Left colon (tissue), 2 donors: ENCODE measurements around the gene LRRC4C. TPM values are rescaled to one million over a fixed set of nuclear protein-coding genes. Genes with fewer than 3 reads are reported as not detected.
"Not testable (repeated sequence)": the region's sequence is repeated elsewhere in the genome, so short reads cannot be mapped to it uniquely, and the experiment has no call there.

Experiments used
- ATAC-seq: fragments of 200-7000 bp; cut with Tn5 transposase; one replicate; pipeline ENCODE4 v1.9.1; 2020; ENCODE audit warnings: mild to moderate bottlenecking, moderate library complexity
- DNase-seq, 2 donors: peaks; one replicate each; pipeline ENCODE4 v3.0.0-alpha.2; 2020
- intact Hi-C, 2 donors: fragments of 100-400 bp; cut with DNase I in 1 of 2; cut with micrococcal nuclease in 1 of 2; formaldehyde crosslinking; loops; one replicate each; pipeline versions ENCODE4 v1.11.2 to v1.14.0; 2022; cut with DNase I, micrococcal nuclease
- total RNA-seq, 2 donors: library from RNA; stranded (reverse); fragmentation: NEBNext Ultra II Directional; extraction: Animal tissue kit (Norgen Biotek cat#: 25700); gene quantifications; one replicate each; pipeline ENCODE4 v1.2.1, GENCODE V29; 2021
- donor health status: DM: no; HTN: no; CAD: no.
- donor health status: DM: yes; HTN: yes; CAD: no.

Gene LRRC4C
- total RNA-seq, 2 donors from 2014 or later = 0.31 to 0.42 TPM

DNA sequence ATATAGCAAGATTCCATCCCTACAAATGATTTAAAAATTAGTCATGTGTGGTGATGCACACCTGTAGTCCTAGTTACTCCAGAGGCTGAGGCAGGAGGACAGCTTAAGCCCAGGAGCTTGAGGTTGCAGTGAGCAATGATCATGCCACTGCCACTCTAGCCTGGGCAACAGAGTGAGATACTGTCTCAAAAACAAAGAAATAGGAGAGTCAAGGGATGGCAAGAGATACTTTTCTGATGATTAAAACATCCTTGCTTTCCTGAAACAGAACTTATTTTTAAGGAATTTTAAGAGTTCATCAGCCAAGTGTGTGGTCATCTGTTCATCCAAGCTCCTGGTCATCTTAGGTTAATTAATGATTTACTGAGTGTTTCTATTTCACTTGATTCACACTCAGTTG lies 1252.0 kb downstream of the LRRC4C start:
- no peak for DNase-seq
- intact Hi-C loops = no loop called here
- no peak for ATAC-seq

DNA sequence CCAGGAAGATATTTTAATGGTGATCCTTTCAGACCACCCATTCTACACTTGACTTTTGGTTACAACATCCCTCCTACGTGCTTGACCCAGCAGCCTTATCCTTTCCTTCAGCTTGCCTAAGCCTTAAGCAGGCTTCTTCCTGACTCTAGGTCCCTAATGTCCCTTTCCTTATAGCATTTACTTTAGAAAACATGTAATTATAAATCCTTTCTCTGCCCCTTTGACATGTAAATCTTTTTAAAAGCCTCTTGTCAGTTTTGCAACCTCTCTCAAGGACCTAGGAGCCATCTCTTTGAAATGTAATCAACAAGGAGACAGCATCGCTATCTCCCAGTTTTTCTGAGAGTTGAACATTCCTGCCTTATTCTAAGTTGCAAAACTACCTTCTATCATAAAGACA lies 1255.2 kb downstream of the LRRC4C start:
- intact Hi-C loops = no loop called here
- DNase-seq (no peak), ATAC-seq (no peak)

DNA sequence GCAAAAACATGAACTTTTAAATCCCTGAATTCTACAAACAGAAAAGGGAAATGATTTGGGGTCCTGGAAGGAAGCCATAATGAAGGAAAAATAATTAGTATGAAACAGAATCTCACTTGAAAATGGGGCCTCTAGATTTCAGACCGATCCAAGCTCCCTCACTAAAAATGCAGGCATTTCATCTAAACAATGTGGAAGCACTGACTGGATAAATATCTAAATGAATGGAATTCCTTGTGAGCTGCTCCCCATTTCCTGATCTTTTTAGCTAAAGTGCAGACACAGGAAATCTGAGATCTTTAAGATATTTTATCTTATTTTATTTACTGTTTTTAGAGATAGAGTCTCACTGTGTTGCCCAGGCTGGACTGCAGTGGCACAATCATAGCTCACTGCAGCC lies 1255.8 kb downstream of the LRRC4C start:
- no peak for ATAC-seq
- intact Hi-C loops = no loop called here

DNA sequence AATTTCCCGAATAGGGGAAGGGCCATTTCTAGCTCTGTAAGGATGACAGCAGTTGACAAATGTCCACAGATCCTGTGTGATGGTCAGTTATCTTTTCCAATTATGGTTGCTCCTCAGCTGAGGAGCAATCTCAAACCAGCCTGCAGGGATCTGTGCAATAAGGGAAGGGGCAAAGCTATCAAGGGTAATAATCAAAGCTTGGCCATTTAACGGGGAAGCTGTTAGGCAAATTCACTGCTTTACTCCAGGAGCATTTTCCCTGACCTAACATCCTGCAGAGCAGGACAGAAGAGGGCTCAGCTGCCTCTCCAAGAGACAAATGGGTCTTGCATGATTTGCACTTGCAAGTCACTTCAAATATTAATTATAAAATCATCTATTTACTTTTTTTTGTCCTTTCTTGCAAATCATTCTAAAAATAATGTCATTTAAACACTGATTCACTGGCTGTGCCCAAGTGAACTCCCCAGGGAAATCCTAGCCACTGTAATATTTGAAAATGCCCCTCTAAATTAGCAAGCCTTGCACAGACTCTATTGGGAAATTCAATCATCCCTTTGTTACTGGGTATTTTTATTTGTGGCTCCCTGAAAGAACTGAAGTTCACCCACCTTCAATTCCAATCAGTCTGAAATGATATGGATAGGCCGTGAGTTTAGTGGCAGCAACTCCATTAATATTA lies 1256.7 kb downstream of the LRRC4C start:
- intact Hi-C loops = no loop called here
- no peak for DNase-seq
- ATAC-seq = no peak

More for the DNA sequence above, 1255.8 kb downstream of the LRRC4C start:
- DNase-seq = no peak

DNA sequence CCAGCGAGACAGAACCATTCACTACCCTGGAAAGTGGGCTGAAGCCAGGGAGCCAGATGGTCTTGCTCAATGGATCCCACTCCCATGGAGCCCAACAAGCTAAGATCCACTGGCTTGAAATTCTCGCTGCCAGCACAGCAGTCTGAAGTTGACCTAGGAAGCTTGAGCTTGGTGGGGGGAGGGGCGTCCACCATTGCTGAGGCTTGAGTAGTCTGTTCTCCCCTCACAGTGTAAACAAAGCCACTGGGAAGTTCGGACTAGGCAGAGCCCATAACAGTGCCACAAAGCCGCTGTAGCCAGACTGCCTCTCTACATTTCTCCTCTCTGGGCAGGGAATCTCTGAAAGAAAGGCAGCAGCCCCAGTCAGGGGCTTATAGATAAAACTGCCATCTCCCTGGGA lies 1266.9 kb downstream of the LRRC4C start:
- DNase-seq, ATAC-seq, intact Hi-C loops: not testable (repeated sequence)

DNA sequence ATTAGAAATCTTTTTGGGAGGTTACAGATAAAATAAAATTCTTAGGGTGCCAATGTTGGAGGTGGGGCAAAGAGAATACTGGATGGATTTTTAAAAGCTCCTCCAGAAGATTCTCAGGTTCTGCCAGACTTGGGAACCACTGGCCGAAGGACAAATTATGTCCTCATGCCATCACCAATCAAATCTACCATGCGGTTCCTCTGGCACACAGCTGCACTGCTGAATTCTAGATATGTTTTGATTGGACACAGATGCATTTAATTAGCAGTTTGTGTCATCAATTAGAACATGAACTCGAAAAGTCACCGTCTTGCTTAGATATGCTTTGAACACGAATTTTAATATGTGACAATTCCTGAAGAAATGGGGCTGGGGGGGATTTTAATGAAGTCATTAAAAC lies 1269.2 kb downstream of the LRRC4C start:
- DNase-seq (no peak), ATAC-seq (no peak)
- intact Hi-C loops = no loop called here

DNA sequence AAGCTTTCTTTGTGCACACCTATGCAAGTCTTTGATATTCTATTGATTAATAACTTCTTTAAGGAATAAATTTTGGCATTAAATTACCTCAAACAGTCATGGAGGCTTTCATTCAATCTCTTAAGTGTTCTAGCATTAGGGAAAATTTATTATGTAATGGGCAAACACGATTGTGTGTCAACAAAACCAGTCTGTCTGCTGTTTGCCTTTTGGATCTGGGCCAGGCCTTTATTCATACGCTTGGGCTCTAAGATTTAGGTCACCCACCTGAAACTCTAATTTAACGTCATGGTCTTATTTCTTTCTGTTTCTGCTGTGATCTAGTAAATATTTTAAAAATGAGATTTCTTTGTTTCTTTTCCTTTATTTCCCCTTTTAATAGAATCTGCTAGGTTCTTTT lies 1270.6 kb downstream of the LRRC4C start:
- ATAC-seq (no peak), DNase-seq (no peak)
- intact Hi-C loops = no loop called here

DNA sequence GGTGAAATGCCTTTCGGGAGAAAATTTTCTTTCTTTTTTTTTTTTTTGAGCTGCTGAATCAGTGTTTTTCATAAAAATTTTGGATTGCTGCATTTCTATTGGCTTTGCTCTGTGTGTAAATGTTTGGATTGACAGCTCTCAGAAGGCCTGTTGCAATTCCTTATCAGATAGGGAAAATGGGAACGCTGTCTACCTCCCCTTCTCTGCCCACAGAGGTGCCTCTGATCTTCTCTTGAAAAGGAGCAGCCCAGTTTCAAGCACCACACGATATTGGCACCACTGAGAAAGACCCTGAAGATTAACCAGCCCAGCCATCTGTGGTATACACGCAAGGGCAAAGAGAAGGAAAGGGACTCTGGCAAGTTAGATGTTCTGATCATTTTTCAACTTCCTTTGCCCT lies 1272.2 kb downstream of the LRRC4C start:
- intact Hi-C loops = no loop called here
- ATAC-seq (no peak), DNase-seq (no peak)

DNA sequence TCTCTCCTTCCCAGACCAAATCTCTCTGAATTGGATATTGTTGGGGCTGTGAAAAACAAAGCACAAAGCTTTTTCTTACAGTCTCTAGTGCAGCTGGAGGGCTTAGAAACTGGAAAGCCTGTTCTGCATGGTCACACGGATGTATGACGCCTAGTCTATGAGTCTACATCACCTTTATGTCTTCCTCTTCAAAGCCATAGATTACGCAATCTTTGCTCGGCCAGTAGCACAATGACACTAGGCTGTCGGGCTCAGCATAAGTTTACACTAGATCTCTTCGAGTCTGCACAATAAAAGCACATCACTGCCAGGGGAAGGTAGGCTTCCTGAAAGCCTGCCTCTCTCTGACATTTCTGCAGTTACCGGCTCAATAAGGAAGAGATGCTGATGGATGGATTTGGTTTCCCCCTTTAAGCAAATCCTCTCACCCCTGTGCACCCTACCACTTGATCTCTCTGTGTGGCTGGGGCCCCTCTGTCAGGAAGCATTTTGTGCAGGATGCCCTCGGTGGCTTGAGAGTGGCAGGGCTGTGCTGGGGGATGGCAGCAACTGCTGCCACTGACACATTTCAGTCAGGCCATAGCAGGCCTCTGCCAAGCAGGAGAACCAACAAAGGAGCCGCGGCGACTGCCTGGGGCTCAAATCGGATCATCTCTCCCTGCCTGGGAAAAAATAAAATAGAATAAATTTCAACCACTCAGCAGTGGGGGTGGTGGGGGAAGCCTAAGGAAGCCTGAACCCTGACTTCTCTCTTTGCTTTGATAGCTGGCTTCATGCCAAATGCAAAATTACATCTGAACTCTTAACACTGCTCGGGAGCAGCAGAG lies 1272.8 kb downstream of the LRRC4C start:
- intact Hi-C loops = no loop called here
- ATAC-seq (no peak), DNase-seq (no peak)

DNA sequence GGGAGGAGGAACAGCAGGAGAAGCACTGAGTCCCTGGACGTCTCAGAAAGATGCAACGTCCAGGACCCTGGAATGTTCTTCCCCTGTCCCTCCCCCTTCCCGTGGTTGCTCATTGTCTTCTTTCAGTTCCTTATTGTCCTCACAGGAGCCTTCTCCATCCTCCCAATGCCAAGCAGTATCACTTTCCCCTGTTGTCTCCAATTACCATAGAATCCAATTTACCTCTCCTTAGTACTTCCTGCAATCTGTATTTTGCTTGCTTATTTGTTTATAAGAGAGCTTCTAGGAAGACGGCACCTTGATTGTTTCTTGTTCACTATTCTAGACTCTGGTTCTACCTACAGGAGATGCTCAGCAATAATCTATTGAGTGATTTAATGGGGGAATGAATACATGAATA lies 1273.7 kb downstream of the LRRC4C start:
- no peak for DNase-seq
- intact Hi-C loops = no loop called here
- ATAC-seq = no peak

DNA sequence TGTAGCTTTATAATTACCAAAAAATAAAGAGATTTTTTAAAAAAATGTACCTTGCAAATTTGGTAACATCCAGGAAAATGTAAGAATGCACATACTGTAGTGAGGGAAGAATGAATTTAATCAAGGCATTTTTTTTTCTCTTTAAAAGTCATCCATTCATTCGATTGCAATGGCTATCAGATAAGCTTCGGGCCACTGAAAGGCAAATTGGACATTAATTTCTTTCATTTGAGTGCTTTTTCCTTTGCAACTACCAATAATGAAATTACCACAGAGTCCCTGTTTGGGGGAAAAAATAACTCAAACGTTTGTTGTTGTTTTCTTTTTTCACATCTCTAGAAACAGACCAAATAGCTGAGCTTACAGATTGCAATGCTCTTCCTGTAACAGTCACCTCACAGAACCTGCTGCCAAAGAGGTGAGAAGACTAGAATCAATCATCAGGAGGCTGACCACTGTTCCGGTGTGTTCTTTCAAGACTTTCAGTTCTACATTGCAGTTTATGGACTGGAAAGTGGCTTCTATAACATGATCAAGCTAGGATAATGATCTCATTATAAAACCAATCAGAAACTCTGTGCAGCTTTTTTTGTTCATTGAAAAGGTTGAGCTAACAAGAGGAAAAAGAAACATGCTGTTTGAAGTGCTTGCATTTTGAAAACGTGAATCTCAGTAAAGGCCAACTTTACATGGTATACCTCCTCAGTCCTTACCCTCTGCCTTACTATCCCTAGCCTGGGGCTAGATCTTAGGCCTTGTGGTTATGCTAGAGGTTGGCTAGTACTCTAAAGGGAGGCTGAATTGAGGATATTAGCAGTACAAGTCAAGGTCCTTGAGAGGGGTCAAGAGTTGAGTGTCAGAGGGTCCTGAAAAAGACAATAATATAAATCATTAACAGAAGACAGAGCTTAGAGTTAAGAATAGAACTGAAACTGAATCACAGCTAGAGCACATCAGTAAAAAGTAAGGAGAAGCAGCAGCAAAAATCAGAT lies 1276.1 kb downstream of the LRRC4C start:
- intact Hi-C loops = no loop called here
- DNase-seq = no peak
- no peak for ATAC-seq

DNA sequence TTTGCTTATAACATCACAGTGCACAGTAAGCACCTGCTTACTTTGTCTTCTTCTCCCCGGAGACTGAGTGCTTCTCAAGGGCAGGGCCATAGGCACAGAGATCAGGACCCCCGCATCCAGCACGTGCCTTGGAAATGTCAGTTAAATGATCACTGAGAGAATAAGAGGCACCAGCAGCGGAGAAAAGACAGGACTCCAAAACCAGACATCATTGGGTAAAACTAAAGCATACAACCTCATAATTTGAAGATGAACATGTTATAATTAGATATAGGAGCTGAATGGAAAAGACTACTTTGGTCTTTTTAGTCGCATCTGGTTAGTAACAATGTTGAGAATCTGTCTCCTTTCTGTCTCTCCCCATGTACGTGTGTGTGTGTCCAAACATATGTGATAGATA lies 1279.9 kb downstream of the LRRC4C start:
- DNase-seq (no peak), ATAC-seq (no peak)
- intact Hi-C loops = no loop called here

DNA sequence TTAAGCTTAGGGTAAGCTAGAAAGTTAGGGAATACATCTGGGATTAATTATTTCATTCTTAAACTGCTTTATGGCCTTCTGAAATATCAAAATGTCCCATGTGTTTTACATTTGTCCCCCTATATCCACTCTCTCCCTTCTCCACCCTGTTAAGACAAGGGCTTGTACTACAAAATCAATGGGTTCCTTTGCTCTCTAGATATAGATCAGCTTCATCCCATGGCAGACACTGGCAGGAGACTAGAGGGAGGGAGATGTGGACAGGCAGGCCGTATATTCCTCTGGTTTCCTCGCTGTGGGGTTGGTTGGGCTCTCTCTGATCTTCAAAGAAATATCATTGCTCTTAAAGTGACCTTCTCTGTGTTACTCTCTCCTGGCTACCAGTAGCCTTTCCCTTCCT lies 1281.0 kb downstream of the LRRC4C start:
- ATAC-seq (no peak), DNase-seq (no peak)
- intact Hi-C loops = no loop called here

DNA sequence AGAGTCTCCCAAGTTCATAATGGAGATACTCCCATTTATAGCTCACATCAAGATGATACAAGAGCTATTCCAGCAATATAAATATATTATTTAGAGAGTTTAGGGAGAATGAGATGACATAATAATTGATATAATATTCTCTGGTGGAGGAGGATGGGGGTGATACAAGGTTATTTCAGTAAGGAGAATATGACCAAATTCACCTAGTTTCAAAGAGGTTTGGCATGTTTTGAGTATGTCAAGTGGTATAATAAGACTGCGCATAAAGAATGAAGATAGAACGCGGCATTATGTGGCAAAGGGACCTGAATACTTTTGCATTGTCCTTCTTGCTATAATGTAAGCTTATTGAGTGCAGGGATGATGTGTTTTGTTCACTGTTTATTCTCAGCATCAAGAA lies 1283.5 kb downstream of the LRRC4C start:
- ATAC-seq (no peak), DNase-seq (no peak)
- intact Hi-C loops = no loop called here

DNA sequence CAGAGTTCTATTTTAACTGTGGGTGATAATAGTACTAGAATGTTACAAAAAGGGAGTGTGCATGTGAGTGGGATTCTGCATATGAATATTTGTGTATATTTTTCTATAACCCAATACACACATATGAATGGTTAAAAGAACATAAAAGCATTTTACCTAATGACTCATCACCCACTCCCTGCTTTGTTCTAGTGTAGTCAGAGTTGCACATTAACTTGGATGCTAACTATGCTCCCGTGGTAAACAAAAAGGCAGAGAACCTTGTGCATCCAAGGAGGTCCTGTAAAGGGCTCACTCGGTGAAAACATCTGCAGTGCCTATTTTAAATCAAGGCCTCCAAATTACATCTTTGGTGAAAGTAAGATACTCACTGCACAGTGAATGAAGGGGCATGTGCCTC lies 1289.4 kb downstream of the LRRC4C start:
- intact Hi-C loops = no loop called here
- ATAC-seq (no peak), DNase-seq (no peak)

DNA sequence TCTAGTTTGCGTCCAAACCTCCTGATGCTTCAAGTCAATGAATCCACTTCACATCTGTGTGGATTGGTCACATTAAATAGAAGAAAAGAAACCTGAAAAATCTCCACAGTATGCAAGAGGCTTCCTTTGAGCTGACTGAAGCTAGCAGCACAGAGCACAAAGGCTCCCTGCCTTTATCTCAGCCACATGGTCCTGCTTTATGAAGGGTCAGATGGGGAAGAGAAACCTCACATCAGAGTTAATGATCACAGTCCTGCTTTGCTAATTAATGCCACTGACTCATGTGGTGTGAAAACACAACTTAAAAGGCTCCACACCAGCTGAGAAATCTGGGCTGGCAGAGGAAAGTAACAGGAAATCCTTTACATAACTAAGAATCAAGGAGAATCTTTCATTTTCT lies 1291.0 kb downstream of the LRRC4C start:
- DNase-seq (no peak), ATAC-seq (no peak)
- intact Hi-C loops = no loop called here

DNA sequence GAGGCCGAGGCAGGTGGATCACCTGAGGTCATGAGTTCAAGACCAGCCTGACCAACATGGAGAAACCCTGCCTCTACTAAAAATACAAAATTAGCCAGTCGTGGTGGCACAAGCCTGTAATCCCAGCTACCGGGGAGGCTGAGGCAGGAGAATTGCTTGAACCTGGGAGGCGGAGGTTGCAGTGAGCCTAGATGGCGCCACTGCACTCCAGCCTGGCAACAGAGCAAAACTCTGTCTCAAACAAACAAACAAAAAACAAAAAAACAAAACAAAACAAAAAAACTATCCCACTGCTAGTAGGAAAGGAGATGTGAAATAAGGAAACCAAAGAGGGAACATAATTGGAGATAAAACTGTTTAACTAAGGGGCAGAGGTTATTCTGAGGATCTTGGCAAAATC lies 1291.6 kb downstream of the LRRC4C start:
- ATAC-seq, intact Hi-C loops, DNase-seq: not testable (repeated sequence)

DNA sequence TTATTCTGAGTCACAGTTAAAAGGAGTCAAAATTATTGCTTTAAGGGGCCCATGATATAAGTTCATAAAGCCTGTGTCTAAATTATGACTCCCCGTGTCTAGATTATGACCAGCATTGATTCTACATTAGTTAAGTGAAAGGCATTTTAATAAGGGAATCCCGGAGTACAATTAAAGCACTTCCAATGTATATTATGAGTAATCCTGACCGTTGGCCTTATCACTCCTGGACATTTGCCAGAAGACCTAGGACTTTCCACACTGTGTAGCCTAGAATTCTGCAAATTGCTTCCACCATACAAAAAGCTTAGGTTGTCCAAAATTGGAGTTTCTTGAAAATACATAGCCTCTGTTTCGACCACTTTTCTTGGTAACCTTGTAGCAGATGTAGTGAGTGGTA lies 1292.6 kb downstream of the LRRC4C start:
- intact Hi-C loops = no loop called here
- DNase-seq = no peak
- ATAC-seq = no peak
